ENCODE data around the gene SLC24A3. TPM values are rescaled to one million over a fixed set of nuclear protein-coding genes. Genes with fewer than 3 reads are reported as not detected.

SLC24A3 gene
- total RNA-seq, 4 donors from 2014 or later, result 4.2 to 6.4 (median 5.6) TPM

GRCh38 chr20:19522836-19523590 lies 310.6 kb downstream of the SLC24A3 start:
- no peaks in the 10 kb centered on the region for H3K36me3 ChIP-seq
- no peak for DNase-seq (ENCODE audit: low spot score in 2 of 2)
- H3K4me3 ChIP-seq, result no peak overlapping the region
- TF ChIP-seq CTCF (IDR thresholded peaks at IDR 0.05) (no peak), EP300 (IDR thresholded peaks at IDR 0.05) (no peak), POLR2AphosphoS5 (IDR thresholded peaks at IDR 0.05) (no peak), POLR2A (IDR thresholded peaks at IDR 0.05) (no peak)
- no peaks in the 10 kb centered on the region for H3K4me1 ChIP-seq
- no peak overlapping the region for H3K27ac ChIP-seq
- no peaks in the 10 kb centered on the region for H3K27me3 ChIP-seq
- H3K9me3 ChIP-seq, result no peaks in the 10 kb centered on the region
- 83% methylated on average over 4 of the region's 4 CpGs for WGBS

DNA sequence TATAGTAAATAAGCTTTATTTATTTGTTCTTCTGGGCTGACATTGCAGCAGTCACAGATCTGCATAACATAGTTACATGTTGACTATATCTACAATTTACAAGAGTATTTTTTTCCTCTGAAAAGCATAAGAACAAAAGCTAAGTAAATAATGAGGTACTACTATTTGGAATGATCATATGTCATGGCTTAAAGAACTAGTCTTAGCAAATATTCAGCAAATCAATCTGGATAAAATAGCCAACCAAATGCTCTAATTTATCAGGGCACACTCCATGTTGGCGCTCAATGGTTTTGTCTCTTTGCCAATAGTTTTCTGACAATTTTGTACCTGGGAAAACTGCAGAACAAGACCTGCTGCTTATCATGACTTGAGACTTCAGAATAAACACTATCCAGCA lies 312.2 kb downstream of the SLC24A3 start:
- no peaks in the 10 kb centered on the region for H3K36me3 ChIP-seq
- no peaks in the 10 kb centered on the region for H3K27me3 ChIP-seq
- H3K27ac ChIP-seq, result no peak overlapping the region
- no peaks in the 10 kb centered on the region for H3K9me3 ChIP-seq
- TF ChIP-seq CTCF (IDR thresholded peaks at IDR 0.05) (no peak), POLR2A (IDR thresholded peaks at IDR 0.05) (no peak), EP300 (IDR thresholded peaks at IDR 0.05) (no peak), POLR2AphosphoS5 (IDR thresholded peaks at IDR 0.05) (no peak)
- H3K4me1 ChIP-seq, result no peaks in the 10 kb centered on the region
- no peak for DNase-seq (ENCODE audit: low spot score in 2 of 2)
- WGBS, result 100% methylated on average over 1 of the region's 1 CpG
- H3K4me3 ChIP-seq, result no peak overlapping the region

DNA sequence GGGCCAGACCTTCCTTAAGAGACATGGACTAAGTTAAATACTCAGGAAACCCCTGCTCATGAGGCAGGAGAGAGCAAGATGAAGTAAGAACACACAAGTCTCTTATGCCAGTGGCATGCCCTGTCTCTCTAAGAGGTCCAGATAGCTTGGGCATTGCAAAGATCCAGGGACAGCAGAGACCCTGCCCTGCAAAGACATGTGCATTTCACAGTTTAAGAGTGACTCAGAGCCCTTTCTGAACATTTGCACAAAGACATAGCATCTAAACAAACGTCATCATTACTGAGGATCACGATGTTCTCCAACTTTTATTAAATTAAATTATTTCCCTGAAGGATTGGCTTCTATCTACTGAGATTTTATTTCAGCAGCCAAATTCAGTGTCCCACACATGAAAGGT lies 315.1 kb downstream of the SLC24A3 start:
- Histone ChIP-seq H3K4me1 (no peaks in the 10 kb centered on the region), H3K36me3 (no peaks in the 10 kb centered on the region), H3K4me3 (no peak overlapping the region), H3K9me3 (no peaks in the 10 kb centered on the region), H3K27ac (no peak overlapping the region), H3K27me3 (no peaks in the 10 kb centered on the region)
- WGBS, result 91% methylated on average over 2 of the region's 2 CpGs
- no peak for DNase-seq (ENCODE audit: low spot score in 2 of 2)
- TF ChIP-seq EP300 (IDR thresholded peaks at IDR 0.05) (no peak), POLR2A (IDR thresholded peaks at IDR 0.05) (no peak), CTCF (IDR thresholded peaks at IDR 0.05) (no peak), POLR2AphosphoS5 (IDR thresholded peaks at IDR 0.05) (no peak)

GRCh38 chr20:19528286-19529030 lies 316.0 kb downstream of the SLC24A3 start:
- H3K27ac ChIP-seq, result no peak overlapping the region
- 94% methylated on average over 5 of the region's 5 CpGs for WGBS
- H3K4me1 ChIP-seq, result no peaks in the 10 kb centered on the region
- no peak overlapping the region for H3K4me3 ChIP-seq
- TF ChIP-seq CTCF (IDR thresholded peaks at IDR 0.05) (no peak), POLR2AphosphoS5 (IDR thresholded peaks at IDR 0.05) (no peak), POLR2A (IDR thresholded peaks at IDR 0.05) (no peak), EP300 (IDR thresholded peaks at IDR 0.05) (no peak)
- H3K36me3 ChIP-seq, result no peaks in the 10 kb centered on the region
- H3K9me3 ChIP-seq, result no peaks in the 10 kb centered on the region
- H3K27me3 ChIP-seq, result no peaks in the 10 kb centered on the region
- no peak for DNase-seq (ENCODE audit: low spot score in 2 of 2)

GRCh38 chr20:19530006-19530405 lies 317.6 kb downstream of the SLC24A3 start:
- Histone ChIP-seq H3K9me3 (no peaks in the 10 kb centered on the region), H3K27ac (no peak overlapping the region), H3K4me3 (no peak overlapping the region), H3K4me1 (no peaks in the 10 kb centered on the region), H3K27me3 (no peaks in the 10 kb centered on the region), H3K36me3 (no peaks in the 10 kb centered on the region)
- TF ChIP-seq EP300 (IDR thresholded peaks at IDR 0.05) (no peak), POLR2A (IDR thresholded peaks at IDR 0.05) (no peak), CTCF (IDR thresholded peaks at IDR 0.05) (no peak), POLR2AphosphoS5 (IDR thresholded peaks at IDR 0.05) (no peak)
- no peak for DNase-seq (ENCODE audit: low spot score in 2 of 2)
- WGBS, result 95% methylated on average over 5 of the region's 5 CpGs

All from suprapubic skin (tissue), 4 donors.